ENCODE results near the gene KRTAP9-3. TPM values are rescaled to one million over a fixed set of nuclear protein-coding genes. Genes with fewer than 3 reads are reported as not detected.
"Not testable (repeated sequence)": the region's sequence is repeated elsewhere in the genome, so short reads cannot be mapped to it uniquely, and the experiment has no call there.

The KRTAP9-3 gene, protein sequence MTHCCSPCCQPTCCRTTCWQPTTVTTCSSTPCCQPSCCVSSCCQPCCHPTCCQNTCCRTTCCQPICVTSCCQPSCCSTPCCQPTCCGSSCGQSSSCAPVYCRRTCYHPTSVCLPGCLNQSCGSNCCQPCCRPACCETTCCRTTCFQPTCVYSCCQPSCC
- total RNA-seq (2014; rRNA removed; shearing (Covaris generic)) = not detected in 2 replicates

DNA sequence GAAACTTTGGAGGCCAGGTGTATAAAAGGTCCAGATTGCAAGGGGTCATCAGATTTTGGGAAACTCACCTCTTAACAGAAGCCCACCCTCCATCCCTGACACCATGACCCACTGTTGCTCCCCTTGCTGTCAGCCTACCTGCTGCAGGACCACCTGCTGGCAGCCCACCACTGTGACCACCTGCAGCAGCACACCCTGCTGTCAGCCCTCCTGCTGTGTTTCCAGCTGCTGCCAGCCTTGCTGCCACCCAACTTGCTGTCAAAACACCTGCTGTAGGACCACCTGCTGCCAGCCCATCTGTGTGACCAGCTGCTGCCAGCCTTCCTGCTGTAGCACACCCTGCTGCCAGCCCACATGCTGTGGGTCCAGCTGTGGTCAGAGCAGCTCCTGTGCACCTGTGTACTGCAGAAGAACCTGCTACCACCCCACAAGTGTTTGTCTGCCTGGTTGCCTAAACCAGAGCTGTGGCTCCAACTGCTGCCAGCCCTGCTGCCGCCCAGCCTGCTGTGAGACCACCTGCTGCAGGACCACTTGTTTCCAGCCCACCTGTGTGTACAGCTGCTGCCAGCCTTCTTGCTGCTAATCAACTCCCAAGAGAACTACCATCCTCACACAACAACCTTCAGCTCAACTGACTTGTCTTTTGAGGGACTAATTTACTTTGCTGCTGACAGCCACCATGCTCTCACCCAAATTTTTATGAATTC is at the start of gene KRTAP9-3:
KRTAP9-3 (plus strand) TSS at position 51 of the 707 bp plus-strand sequence; CDS start at position 104, 53 bp downstream.
- DNase-seq (ENCODE audit: low spot score) = not testable (repeated sequence)

DNA sequence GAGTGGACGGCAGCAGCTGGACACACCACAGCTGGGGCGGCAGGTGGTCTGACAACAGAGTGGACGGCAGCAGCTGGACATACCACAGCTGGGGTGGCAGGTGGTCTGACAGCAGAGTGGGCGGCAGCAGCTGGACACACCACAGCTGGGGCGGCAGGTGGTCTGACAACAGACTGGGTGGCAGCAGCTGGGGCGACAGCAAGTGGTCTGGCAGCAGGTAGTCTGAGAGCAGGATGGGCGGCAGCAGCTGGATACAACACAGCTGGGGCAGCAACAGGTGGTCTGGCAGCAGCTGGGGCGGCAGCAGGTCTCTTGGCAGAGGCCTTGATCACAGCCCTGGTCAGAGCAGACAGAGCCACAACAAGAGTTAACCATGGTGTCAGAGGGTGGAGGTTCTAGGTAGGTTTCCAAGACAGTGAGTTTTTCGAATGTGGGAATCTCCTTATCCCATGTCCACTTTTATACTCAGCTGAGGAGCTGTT is 47.7 kb upstream of the KRTAP9-3 start, which contains the start of gene KRTAP4-1:
KRTAP4-1 (minus strand) TSS at position 432 of the 482 bp plus-strand sequence; CDS start at position 375, 57 bp downstream.
- no peak for DNase-seq (ENCODE audit: low spot score)

DNA sequence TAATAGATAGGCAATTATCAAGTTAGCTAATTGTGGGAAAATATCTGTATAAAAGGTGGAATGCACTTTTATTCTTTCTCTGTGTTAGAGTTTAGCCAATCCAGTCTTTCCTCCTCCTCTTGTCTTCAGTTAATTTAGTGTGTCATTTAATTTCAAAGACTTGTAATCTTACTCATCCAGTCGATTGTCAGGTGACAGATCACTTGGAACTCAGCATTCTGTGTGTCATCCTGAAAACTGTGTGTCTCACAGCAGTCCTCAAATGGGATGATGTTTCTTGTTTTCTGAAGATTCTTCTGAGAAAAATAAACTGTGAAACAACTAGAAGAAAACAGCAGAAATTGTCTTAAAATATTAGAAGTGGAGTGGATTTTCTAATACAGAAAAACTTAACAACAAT is 47.2 kb upstream of the KRTAP9-3 start:
- DNase-seq (ENCODE audit: low spot score) = no peak

DNA sequence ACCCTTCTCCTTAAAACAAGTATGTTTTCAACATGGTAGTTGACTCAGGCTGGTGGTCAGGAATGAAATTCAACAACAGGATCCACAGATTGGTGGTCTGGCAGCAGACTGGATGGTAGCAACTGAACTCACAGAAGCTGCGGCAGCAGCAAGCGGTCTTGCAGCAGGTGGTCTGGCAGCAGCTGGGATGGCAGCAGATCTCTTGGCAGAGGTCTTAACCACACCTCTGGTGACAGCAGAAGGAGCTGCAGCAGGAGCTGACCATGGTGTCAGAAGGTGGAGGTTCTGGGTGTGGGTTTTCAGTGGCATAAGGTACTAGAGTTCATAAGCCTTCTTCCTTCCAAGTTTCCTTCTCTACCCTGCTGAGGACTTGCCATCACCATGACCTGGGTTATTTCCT is 45.4 kb upstream of the KRTAP9-3 start:
- DNase-seq (ENCODE audit: low spot score) = no peak

DNA sequence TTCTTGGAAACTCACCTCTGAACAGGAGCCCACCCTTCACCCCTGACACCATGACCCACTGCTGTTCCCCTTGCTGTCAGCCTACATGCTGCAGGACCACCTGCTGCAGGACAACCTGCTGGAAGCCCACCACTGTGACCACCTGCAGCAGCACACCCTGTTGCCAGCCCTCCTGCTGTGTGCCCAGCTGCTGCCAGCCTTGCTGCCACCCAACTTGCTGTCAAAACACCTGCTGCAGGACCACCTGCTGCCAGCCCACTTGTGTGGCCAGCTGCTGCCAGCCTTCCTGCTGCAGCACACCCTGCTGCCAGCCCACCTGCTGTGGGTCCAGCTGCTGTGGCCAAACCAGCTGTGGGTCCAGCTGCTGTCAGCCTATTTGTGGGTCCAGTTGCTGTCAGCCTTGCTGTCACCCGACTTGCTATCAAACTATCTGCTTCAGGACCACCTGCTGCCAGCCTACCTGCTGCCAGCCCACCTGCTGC is 42.4 kb upstream of the KRTAP9-3 start, which contains the start of gene KRTAP9-1:
KRTAP9-1 (plus strand) TSS at position 51 of the 482 bp plus-strand sequence; CDS start at position 51, 0 bp downstream.
- not testable (repeated sequence) for DNase-seq (ENCODE audit: low spot score)

DNA sequence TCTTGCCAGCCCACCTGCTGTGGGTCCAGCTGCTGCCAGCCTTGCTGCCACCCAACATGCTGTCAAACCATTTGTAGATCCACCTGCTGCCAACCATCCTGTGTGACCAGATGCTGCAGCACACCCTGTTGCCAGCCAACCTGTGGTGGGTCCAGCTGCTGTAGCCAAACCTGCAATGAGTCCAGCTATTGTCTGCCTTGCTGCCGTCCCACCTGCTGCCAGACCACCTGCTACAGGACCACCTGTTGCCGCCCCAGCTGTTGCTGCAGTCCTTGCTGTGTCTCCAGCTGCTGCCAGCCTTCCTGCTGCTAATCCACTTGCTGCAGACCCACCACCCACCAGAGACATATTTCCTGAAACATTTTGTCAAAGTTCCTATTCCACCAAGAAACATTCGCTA is 41.9 kb upstream of the KRTAP9-3 start:
- no peak for DNase-seq (ENCODE audit: low spot score)

DNA sequence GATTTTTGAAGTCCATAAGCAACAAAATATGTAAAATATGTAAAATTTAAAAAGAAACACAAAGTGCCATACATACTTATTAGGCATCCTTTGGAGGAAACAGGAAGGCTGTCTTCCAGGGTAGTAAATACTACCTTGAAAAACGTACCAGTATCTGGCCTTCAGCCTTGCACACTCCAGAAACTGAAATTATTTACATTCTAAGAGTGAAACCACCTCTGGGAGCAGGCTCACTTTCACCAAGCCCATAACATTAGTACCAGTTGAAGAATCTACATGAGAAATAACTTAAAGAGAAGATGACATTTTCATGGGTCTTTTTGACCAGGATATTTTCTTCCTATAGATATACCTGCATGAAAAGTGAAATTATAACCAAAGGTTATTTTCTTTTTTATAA is 36.2 kb upstream of the KRTAP9-3 start:
- no peak for DNase-seq (ENCODE audit: low spot score)

DNA sequence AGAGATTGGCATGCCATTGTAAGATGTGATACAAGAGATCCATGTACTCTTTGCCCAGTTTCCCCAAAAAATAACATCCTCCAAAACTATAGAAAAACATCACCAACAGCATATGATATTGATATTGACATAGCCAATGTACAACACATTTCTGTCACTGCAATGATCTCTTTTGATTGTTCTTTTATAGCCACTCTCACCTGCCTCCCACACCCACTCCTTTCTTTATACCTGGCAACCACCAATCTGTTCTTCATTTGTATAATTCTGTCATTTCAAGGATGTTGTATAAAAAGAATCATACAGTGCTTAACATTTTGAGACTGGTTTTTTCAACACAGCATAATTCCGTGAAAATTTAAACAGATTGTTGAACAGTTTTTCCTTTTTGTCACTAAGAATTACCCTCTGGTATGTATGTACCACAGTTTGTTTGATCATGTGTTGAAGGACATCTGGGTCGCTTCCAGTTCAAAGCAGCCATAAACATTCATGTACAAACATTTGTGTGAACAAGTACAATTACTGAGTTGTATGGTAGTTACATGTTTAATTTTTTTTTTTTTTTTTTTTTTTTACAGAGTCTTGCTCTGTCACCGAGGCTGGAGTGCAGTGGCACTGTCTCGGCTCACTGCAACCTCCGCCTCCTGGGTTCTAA is 32.7 kb upstream of the KRTAP9-3 start:
- DNase-seq (ENCODE audit: low spot score) = no peak

DNA sequence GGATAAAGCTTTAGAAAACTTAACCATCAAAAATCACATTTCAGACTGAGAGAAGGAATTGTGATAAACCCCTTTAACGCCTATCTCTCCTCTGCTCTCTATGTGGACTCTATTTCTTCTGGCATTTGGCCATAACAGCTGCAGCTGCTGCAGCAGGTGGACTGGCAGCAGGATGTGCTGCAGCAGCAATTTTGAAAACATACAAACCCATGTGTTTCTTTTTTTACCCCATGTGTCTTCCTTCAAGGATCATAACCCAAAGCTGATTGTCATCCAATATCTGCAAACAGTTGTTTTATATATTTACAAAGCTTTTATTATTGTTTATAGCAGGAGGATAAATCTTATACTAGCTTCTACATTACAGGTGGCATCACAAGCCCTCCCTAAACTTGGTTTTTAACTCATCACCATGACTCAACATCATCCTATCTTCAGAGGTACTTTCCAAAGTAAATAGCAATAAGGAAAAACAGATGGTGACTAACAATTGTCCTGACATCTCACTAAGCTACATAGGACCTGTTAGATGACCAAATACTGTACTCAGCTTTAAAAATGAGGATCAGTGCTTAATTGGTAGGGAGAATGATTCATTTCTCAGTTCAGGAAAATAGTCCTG is 20.3 kb upstream of the KRTAP9-3 start:
- DNase-seq (ENCODE audit: low spot score) = peak; percentile 25

DNA sequence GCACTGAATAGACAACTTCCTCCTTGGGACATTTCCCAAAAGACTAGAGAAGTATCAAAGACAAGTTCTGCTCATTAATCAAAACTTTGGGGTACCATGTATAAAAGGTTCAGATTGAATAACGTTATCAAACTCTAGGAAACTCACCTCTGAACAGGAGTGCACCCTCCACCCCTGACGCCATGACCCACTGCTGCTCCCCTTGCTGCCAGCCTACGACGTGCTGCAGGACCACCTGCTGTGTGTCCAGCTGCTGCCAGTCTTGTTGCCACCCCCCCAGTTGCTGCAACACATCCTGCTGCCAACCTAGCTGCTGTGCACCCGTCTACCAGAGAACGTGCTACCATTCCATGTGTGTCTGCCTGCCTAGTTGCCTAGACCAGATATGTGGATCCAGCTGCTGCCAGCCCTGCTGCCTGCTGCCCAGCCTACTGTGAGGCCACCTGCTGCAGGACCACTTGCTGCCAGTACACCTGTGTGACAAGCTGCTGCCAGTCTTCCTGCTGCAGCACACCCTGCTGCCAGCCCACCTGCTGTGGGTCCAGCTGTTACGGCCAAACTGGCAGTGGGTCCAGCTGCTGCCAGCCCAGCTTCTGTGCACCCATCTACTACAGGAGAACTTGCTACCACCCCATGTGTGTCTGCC is 19.6 kb upstream of the KRTAP9-3 start:
- DNase-seq (ENCODE audit: low spot score) = no peak

DNA sequence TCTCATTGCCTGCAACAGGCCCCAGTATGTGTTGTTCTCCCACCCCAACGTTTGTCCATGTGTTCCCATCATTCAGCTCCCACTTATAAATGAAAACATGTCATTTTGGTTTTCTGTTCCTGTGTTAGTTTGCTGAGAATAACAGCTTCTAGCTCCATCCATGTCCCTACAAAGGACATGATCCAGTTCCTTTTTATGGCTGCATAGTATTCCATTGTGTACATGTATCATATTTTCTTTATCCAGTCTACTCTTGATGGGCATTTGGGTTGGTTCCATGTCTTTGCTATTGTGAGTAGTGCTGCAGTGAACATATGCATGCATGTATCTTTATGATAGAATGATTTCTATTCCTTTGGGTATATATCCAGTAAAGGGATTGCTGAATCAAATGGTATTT is 16.6 kb upstream of the KRTAP9-3 start:
- DNase-seq (ENCODE audit: low spot score) = no peak

DNA sequence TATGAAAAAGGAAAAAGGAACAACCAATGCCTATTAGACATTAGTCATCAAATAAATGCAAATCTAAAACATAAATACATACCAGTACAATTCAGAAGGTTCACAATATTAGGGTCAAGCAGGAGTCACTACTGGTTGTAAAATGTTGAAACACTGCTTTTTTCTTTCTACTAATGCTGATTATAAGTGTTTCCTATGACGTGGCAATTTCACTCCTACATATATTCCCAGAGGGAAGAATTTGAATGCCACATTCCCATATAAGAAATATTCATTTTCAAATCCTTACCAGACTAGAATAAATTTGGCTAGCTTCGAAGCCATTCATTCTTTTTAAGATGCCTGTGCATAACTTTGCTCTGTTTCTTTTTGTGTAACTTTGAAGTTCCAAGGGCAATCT is 8.4 kb upstream of the KRTAP9-3 start:
- no peak for DNase-seq (ENCODE audit: low spot score)

DNA sequence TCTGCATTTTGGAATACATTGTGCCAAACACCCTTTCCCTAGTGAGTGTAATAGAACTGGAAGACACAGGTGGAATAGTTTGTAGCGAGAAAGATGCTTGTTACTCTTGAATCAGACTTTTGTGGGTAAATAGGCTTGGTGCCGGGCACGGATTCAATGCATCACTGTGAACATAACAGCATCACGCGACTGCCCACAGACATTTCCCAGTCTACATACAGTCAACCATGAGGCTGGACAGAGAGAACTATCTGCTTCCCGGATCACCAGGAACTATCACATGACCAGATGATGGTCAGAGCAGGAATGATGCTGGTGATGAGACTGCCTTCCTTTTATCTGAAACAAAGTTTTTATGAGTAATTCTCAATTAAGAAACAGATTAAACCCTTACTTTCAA is 6.2 kb upstream of the KRTAP9-3 start:
- DNase-seq (ENCODE audit: low spot score) = no peak

DNA sequence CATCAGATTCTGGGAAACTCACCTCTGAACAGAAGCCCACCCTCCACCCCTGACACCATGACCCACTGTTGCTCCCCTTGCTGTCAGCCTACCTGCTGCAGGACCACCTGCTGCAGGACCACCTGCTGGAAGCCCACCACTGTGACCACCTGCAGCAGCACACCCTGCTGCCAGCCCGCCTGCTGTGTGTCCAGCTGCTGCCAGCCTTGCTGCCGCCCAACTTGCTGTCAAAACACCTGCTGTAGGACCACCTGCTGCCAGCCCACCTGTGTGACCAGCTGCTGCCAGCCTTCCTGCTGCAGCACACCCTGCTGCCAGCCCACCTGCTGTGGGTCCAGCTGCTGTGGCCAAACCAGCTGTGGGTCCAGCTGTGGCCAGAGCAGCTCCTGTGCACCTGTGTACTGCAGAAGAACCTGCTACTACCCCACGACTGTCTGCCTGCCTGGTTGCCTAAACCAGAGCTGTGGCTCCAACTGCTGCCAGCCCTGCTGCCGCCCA is 5.6 kb upstream of the KRTAP9-3 start, which contains the start of gene KRTAP9-2:
KRTAP9-2 (plus strand) TSS at position 51 of the 498 bp plus-strand sequence; CDS start at position 58, 7 bp downstream.
- not testable (repeated sequence) for DNase-seq (ENCODE audit: low spot score)

DNA sequence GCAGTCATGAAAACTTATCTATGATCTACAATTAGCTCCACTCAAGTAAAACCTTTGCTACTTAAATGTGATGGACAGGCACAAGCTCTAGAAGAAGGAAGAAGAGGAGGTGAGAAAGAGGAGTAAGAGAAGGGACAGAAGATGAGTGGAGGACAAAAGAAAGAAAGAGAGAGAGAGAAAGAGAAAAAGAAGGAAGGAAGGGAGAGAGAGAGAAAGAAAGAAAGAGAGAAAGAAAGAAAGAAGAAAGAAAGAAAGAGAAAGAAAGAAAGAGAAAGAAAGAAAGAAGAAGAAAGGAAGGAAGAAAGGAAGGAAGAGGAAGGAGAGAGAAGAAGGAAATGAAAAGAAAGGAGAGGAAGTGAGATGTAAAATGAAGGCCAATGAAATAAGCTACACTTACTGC is 2.2 kb upstream of the KRTAP9-3 start:
- DNase-seq (ENCODE audit: low spot score) = no peak

DNA sequence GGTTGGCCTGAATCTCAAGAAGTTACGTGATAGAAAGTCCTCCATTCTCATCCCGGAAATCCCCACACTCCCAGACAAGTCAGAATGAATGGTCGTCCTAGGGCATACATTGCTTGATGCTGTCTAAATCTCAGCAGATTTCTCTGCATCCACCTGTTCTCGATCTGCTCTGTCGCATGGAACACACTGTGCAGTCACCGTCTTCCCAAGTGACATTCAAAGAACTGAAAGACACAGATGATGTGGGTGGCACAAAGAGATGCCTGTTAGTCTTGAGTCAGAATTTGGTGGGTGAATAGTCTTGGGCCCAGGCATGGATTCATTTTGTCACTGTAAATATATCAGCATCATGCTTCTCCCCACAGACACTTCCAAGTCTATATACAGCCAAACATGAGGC is 518 bp upstream of the KRTAP9-3 start:
- no peak for DNase-seq (ENCODE audit: low spot score)

DNA sequence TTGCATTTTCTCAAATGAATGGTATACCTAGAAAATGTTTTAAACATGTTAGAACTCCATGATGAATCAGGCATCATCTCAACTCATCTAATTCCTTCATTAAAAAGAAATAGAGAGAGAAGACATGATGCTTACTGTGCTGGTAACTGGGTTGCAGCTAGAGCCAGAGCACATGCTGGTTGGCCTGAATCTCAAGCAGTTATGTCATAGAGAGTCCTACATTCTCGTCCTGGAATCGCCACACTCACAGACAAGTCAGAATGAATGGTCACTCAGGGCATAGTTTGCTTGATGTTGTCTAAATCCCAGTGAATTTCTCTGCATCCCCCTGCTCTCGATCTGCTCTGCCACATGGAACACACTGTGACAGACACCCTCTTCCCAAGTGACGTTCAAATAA is 4.9 kb downstream of the KRTAP9-3 start:
- not testable (repeated sequence) for DNase-seq (ENCODE audit: low spot score)

DNA sequence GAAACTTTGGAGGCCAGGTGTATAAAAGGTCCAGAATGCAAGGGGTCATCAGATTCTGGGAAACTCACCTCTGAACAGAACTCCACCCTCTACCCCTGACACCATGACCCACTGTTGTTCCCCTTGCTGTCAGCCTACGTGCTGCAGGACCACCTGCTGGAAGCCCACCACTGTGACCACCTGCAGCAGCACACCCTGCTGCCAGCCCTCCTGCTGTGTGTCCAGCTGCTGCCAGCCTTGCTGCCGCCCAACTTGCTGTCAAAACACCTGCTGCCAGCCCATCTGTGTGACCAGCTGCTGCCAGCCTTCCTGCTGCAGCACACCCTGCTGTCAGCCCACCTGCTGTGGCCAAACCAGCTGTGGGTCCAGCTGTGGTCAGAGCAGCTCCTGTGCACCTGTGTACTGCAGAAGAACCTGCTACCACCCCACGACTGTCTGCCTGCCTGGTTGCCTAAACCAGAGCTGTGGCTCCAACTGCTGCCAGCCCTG is 5.7 kb downstream of the KRTAP9-3 start, which contains the start of gene KRTAP9-8:
KRTAP9-8 (plus strand) TSS at position 51 of the 489 bp plus-strand sequence; CDS start at position 104, 53 bp downstream.
- DNase-seq (ENCODE audit: low spot score) = not testable (repeated sequence)

DNA sequence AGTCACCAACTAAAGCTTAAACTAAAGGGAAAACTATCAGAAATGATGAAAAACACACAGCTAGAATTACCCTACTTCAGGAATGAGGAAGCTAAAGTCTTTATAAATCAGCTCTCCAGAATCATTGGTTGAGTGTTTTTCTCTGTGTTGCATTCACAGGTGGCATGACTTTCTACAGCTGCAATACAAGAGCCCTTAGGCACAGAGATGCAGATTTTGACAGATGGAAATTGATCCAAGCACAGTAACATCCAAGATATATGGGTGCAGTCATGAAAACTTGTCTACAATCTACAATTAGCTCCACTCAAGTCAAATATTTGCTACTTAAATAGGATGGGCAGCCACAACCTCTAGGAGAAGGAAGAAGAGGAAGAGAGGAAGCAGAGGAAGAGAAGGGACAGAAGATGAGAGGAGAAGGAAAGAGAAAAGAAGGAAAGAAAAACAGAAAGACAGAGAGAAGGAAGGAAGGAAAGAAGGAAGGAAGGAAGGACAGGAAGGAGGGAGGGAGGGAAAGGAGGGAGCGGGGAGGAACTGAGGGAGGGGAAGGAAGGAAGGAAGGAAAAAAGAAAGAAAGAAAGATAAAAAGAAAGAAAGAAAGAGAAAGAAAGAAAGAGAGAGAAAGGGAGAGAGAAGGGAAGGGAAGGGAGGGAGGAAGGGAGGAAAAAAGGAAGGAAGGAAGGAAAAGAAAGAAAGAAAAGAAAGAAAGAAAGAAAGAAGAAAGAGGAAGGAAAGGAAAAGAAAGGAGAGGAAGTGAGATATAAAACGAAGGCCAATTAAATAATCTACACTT is 14.9 kb downstream of the KRTAP9-3 start:
- not testable (repeated sequence) for DNase-seq (ENCODE audit: low spot score)

All from HT-29 (cell line).